GM12878 (cell line): ENCODE data around the gene SLC6A1. TPM values are rescaled to one million over a fixed set of nuclear protein-coding genes. Genes with fewer than 3 reads are reported as not detected.

Experiments used
- ATAC-seq: fragments of 200-7000 bp; cut with Tn5 transposase; 3 replicates; pipeline ENCODE4 v1.9.1; 2020; ENCODE audit warnings: mild to moderate bottlenecking, moderate library complexity
- BruUV-seq: library from RNA; stranded (reverse); fragments of 400-500 nt; replicated peaks from 2 replicates; lab custom pipeline; 2021; lab: Mats Ljungman, UMichigan
- CTCF ChIA-PET: fragments of 300-600 bp; sonication (Branson Sonifier 250); formaldehyde crosslinking; extraction: SDS; loops from one replicate; lab custom pipeline; 2021; ENCODE audit warnings: inconsistent platforms; lab: Yijun Ruan, JAX
- POLR2A ChIA-PET: fragments of 350-600 bp; formaldehyde crosslinking; extraction: SDS; loops from one replicate; lab custom pipeline; 2021; ENCODE audit warnings: inconsistent platforms; lab: Charles Lee
- RAD21 ChIA-PET: fragments of 300-600 bp; sonication (Branson Sonifier 250); formaldehyde crosslinking; loops from one replicate; lab custom pipeline; 2023; ENCODE audit warnings: antibody characterized with exemption; ENCODE audit not compliant: unreplicated experiment; lab: Charles Lee
- SMC1A ChIA-PET: fragments of 300-600 bp; sonication (Branson Sonifier 250); formaldehyde crosslinking; loops from one replicate; lab custom pipeline; 2023; ENCODE audit not compliant: unreplicated experiment, uncharacterized antibody; lab: Charles Lee
- DNase-seq: peaks from one replicate; pipeline ENCODE4 v3.0.0-alpha.2; 2011; ENCODE audit warnings: low read depth, low spot score
- FAIRE-seq: peaks from 3 replicates; lab custom pipeline; 2011; peaks lifted over from hg19 to GRCh38; lab: Jason Lieb, UNC
- H2AFZ ChIP-seq: 2 replicates; pipeline ENCODE4 v1.6.0; 2011; ENCODE audit warnings: low read depth, low read length, control low read depth; ENCODE audit not compliant: control insufficient read depth
- H3K27ac ChIP-seq: 2 replicates; pipeline ENCODE4 v1.5.1; 2011; ENCODE audit warnings: control low read depth; ENCODE audit not compliant: control insufficient read depth, insufficient read depth
- H3K27me3 ChIP-seq, 2 experiments: replicated peaks in 1 of 2; 2 replicates each; pipeline versions ENCODE4 v1.6.0 to v1.6.1; 2011; ENCODE audit warnings: low read length in 1 of 2; ENCODE audit not compliant: control insufficient read depth in 2 of 2, insufficient read depth in 2 of 2
- H3K36me3 ChIP-seq, 2 experiments: 2 replicates each; pipeline ENCODE4 v1.5.1; 2011; ENCODE audit warnings: low read length in 1 of 2; ENCODE audit not compliant: control insufficient read depth in 2 of 2, insufficient read depth in 2 of 2
- H3K4me1 ChIP-seq: 2 replicates; pipeline ENCODE4 v1.6.1; 2011; ENCODE audit warnings: mild to moderate bottlenecking, low read length, moderate library complexity, mixed read lengths; ENCODE audit not compliant: control insufficient read depth, insufficient read depth
- H3K4me2 ChIP-seq: 2 replicates; pipeline ENCODE4 v1.6.0; 2011; ENCODE audit warnings: control low read depth; ENCODE audit not compliant: control insufficient read depth, insufficient read depth
- H3K4me3 ChIP-seq: fragments of 200-600 bp; sonication (generic); 2 replicates; pipeline ENCODE4 v1.5.1; 2016
- H3K79me2 ChIP-seq: 2 replicates; pipeline ENCODE4 v1.6.0; 2011; ENCODE audit warnings: low read length; ENCODE audit not compliant: control insufficient read depth, insufficient read depth
- H3K9ac ChIP-seq: 2 replicates; pipeline ENCODE4 v1.8.0; 2011; ENCODE audit warnings: low read length, control low read depth, mixed read lengths; ENCODE audit not compliant: control insufficient read depth, insufficient read depth
- H3K9me3 ChIP-seq: replicated peaks from 3 replicates; pipeline ENCODE4 v1.5.1; 2011; ENCODE audit warnings: mild to moderate bottlenecking, low read length; ENCODE audit not compliant: control insufficient read depth, insufficient read depth
- H4K20me1 ChIP-seq: 2 replicates; pipeline ENCODE4 v1.6.0; 2011; ENCODE audit not compliant: control insufficient read depth, insufficient read depth
- EGR1 ChIP-seq, 2 experiments: IDR thresholded peaks; 1 replicate in 1 of 2; 2 replicates in 1 of 2; pipeline ENCODE4 v1.6.1; 2011 to 2012; ENCODE audit warnings: low read depth in 2 of 2, low read length in 2 of 2, borderline replicate concordance in 1 of 2, mild to moderate bottlenecking in 1 of 2, moderate library complexity in 1 of 2
- GABPA ChIP-seq: IDR thresholded peaks from 2 replicates; pipeline ENCODE4 v1.6.1; 2014; ENCODE audit warnings: antibody characterized with exemption, low read depth, mild to moderate bottlenecking, inconsistent platforms
- MTA2 ChIP-seq: fragments of 450-650 bp; IDR thresholded peaks from 2 replicates; pipeline ENCODE4 v1.6.1; 2016; ENCODE audit warnings: low read depth, mild to moderate bottlenecking, moderate library complexity
- NFXL1 ChIP-seq: fragments of 450-650 bp; IDR thresholded peaks from 2 replicates; pipeline ENCODE4 v1.6.1; 2017; ENCODE audit warnings: antibody characterized with exemption, mild to moderate bottlenecking, borderline replicate concordance
- POLR2AphosphoS5 ChIP-seq: IDR thresholded peaks from 2 replicates; pipeline ENCODE4 v1.6.1; 2011; ENCODE audit warnings: mild to moderate bottlenecking, low read length, inconsistent platforms
- WGBS: methylation state at CpG from one replicate; pipeline ENCODE4 v1.1.6; 2016; ENCODE audit warnings: low lambda C conversion rate; ENCODE audit not compliant: insufficient replicate concordance, insufficient coverage; ENCODE audit errors: missing lambda C conversion rate; 5-methylcytosine and 5-hydroxymethylcytosine counted together
- in situ Hi-C: fragments of 300-500 bp; cut with MboI; formaldehyde crosslinking; loops from 9 replicates; pipeline ENCODE4 v1.14.3; 2018; ENCODE audit warnings: mixed read lengths
- intact Hi-C: fragments of 100-400 bp; cut with micrococcal nuclease; formaldehyde crosslinking; loops from one replicate; pipeline ENCODE4 v1.14.2; 2022; ENCODE audit not compliant: unreplicated experiment
- polyA plus RNA-seq, 11 experiments: library from polyadenylated mRNA; depleted of rRNA in 4 of 11; unstranded in 6 of 11; stranded (reverse) in 5 of 11; fragments of >200 nt; fragmentation: Nextera tagmentation in 4 of 11; fragmentation: Illumina TruSeq in 1 of 11; extraction: Ambion mirVana in 4 of 11; extraction: Trizol in 1 of 11; gene quantifications; 1 replicate in 1 of 11; 2 replicates in 10 of 11; pipeline versions ENCODE4 v1.2.1 to v1.2.3, GENCODE V29; 2011 to 2016; ENCODE audit warnings: inconsistent platforms in 2 of 11, missing spikeins in 2 of 11, low read depth in 1 of 11
- total RNA-seq, 4 experiments: library from RNA; depleted of rRNA in 3 of 4; stranded (reverse); fragments of >200 nt in 3 of 4; fragmentation: Illumina TruSeq in 1 of 4; extraction: Trizol in 1 of 4; gene quantifications; 2 replicates each; pipeline versions ENCODE4 v1.2.1 to v1.2.3, GENCODE V29; 2013 to 2021
- TF ChIP-seq, protein P1 (sequence below): IDR thresholded peaks from 2 replicates; pipeline ENCODE4 v1.6.1; 2011; ENCODE audit warnings: low read depth, low read length, improper control_type of control experiment, borderline replicate concordance

The SLC6A1 gene
- total and polyA plus RNA-seq, 10 of the 15 experiments (the other 5 are each of a cell fraction or from before 2014, with no cell fraction given): not detected

DNA sequence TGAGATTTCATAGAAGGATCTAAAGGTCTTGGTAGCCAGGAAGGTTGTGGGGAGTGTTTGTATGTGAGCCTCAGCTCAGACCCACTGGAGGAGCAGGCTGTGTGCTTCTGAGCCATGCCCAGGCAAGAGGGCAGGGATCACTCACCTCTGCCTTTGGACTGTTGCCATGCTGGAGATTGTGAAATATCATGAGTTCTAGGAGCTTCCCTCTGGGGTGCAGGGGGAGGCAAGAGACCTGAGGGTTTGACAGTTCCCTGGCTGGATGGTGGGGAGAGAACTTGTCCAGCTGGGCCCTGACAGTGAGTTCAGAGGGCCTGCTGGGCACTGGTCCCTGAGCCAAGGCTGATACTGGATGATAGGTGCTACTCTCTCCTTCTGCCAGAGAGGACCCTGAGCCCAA is 6.0 kb downstream of the SLC6A1 start:
- no peak for DNase-seq
- SMC1A ChIA-PET: no interaction called here
- H3K9ac ChIP-seq: no peak overlapping the region
- no peak overlapping the region for H2AFZ ChIP-seq
- ATAC-seq: no peak
- BruUV-seq: no TSS peak
- no peaks in the 10 kb centered on the region for H3K4me1 ChIP-seq
- no peaks in the 10 kb centered on the region for H4K20me1 ChIP-seq
- H3K79me2 ChIP-seq: no peaks in the 10 kb centered on the region
- no peaks in the 10 kb centered on the region for H3K9me3 ChIP-seq
- H3K4me3 ChIP-seq: no peak overlapping the region
- TF ChIP-seq NFXL1 (no peak), POLR2AphosphoS5 (no peak), MTA2 (no peak), EGR1 (IDR thresholded peaks at IDR 0.05; ENCODE audit: borderline replicate concordance in 1 of 2, low read depth in 2 of 2, low read length in 2 of 2) (no peak), GABPA (no peak)
- intact Hi-C loops: no loop called here
- POLR2A ChIA-PET: no interaction called here
- peaks cover 0 to 2% of the 10 kb centered on the region in 2 experiments; a peak in 3 of 4 replicates for H3K27me3 ChIP-seq
- RAD21 ChIA-PET: no interaction called here
- FAIRE-seq: no peak
- H3K27ac ChIP-seq: no peak overlapping the region
- H3K36me3 ChIP-seq: no peaks in the 10 kb centered on the region
- no peak overlapping the region for H3K4me2 ChIP-seq
- CTCF ChIA-PET: no interaction called here
- in situ Hi-C loops: no loop called here

DNA sequence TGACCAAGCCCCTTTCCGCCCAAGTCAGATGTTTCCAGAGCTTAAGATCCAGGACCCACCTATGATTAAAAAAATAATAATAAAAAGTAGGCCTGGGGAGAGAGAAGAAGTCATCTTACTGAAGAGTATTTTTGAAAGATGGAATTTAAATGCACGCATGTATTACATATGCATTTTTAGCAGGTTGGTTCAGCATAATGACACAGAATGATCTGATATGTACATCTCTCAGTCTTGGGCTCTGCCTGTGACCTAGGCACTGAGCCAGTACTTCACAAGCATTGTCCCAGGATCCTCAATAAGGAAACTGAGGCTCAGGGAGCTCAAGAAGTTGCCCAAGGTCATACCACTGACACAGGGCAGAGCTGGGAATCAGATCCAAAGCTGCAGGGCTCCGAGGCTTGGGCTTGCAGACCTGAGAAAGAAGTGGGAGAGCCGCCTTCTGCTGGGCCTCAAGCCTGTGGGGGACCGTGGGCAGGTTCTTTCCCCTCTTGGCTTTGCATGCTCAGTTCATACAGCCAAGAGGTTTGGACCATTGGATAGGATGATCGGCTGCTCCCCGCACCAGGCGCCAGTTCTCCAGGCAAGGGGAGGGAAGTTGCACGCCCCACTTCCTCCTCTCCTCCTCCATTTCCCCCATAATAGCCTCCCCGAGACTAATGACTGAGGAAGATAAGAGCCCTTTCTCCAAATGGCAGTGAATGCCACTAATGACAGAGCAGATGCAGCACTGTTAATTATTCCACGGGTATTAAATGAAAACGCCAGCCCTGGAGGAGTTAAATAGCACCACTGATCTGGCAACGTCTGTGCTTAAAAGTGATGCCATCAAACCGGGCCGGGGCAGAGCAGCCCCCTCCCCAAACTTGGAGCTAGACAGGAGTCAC is 6.9 kb downstream of the SLC6A1 start:
- peaks cover 0 to 2% of the 10 kb centered on the region in 2 experiments; a peak in 3 of 4 replicates for H3K27me3 ChIP-seq
- POLR2A ChIA-PET: no interaction called here
- H3K4me3 ChIP-seq: no peak overlapping the region
- H3K4me1 ChIP-seq: no peaks in the 10 kb centered on the region
- H3K36me3 ChIP-seq: no peaks in the 10 kb centered on the region
- TF ChIP-seq, protein P1, sequence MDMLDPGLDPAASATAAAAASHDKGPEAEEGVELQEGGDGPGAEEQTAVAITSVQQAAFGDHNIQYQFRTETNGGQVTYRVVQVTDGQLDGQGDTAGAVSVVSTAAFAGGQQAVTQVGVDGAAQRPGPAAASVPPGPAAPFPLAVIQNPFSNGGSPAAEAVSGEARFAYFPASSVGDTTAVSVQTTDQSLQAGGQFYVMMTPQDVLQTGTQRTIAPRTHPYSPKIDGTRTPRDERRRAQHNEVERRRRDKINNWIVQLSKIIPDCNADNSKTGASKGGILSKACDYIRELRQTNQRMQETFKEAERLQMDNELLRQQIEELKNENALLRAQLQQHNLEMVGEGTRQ: no peak
- no peak for DNase-seq
- no peaks in the 10 kb centered on the region for H3K79me2 ChIP-seq
- H4K20me1 ChIP-seq: no peaks in the 10 kb centered on the region
- in situ Hi-C loops: no loop called here
- no peak overlapping the region for H2AFZ ChIP-seq
- WGBS: 24% methylated on average over 15 of the region's 15 CpGs
- no peak for ATAC-seq
- intact Hi-C loops: no loop called here
- SMC1A ChIA-PET: no interaction called here
- no peak overlapping the region for H3K27ac ChIP-seq
- no peak for FAIRE-seq
- CTCF ChIA-PET: no interaction called here
- RAD21 ChIA-PET: no interaction called here
- H3K9me3 ChIP-seq: no peaks in the 10 kb centered on the region
- BruUV-seq: no TSS peak
- H3K4me2 ChIP-seq: no peak overlapping the region
- H3K9ac ChIP-seq: no peak overlapping the region
